ENCODE measurements around the gene LRRC7.

- TF ChIP-seq, protein P1, sequence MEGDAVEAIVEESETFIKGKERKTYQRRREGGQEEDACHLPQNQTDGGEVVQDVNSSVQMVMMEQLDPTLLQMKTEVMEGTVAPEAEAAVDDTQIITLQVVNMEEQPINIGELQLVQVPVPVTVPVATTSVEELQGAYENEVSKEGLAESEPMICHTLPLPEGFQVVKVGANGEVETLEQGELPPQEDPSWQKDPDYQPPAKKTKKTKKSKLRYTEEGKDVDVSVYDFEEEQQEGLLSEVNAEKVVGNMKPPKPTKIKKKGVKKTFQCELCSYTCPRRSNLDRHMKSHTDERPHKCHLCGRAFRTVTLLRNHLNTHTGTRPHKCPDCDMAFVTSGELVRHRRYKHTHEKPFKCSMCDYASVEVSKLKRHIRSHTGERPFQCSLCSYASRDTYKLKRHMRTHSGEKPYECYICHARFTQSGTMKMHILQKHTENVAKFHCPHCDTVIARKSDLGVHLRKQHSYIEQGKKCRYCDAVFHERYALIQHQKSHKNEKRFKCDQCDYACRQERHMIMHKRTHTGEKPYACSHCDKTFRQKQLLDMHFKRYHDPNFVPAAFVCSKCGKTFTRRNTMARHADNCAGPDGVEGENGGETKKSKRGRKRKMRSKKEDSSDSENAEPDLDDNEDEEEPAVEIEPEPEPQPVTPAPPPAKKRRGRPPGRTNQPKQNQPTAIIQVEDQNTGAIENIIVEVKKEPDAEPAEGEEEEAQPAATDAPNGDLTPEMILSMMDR (conservative IDR thresholded peaks at IDR 0.05) = no peak
- no peak for TF ChIP-seq ZFX (IDR thresholded peaks at IDR 0.05)
These were observed 45.7 kb downstream of the LRRC7 start for GRCh38 chr1:69613414-69613813.

All from C4-2B (cell line).